Suprapubic skin (tissue), 4 donors: ENCODE data around the gene ADGRD2. TPM values are rescaled to one million over a fixed set of nuclear protein-coding genes. Genes with fewer than 3 reads are reported as not detected.

ENCODE experiments used
- DNase-seq, 2 donors: peaks; one replicate each; pipeline ENCODE4 v3.0.0-alpha.2; 2019; ENCODE audit warnings: low spot score in 2 of 2
- H3K27ac ChIP-seq: fragments of 200-600 bp; sonication (generic); one replicate; pipeline ENCODE4 v1.5.1; 2019
- H3K27me3 ChIP-seq: fragments of 200-600 bp; sonication (generic); one replicate; pipeline ENCODE4 v1.5.1; 2019
- H3K36me3 ChIP-seq: fragments of 200-600 bp; sonication (generic); one replicate; pipeline ENCODE4 v1.5.1; 2019
- H3K4me1 ChIP-seq: fragments of 200-600 bp; sonication (generic); one replicate; pipeline ENCODE4 v1.5.1; 2019
- H3K4me3 ChIP-seq: fragments of 200-600 bp; sonication (generic); one replicate; pipeline ENCODE4 v1.5.1; 2019; ENCODE audit warnings: mild to moderate bottlenecking
- H3K9me3 ChIP-seq: fragments of 200-600 bp; sonication (generic); one replicate; pipeline ENCODE4 v1.5.1; 2019
- CTCF ChIP-seq, 2 donors: fragments of 200-600 bp in 1 of 2; fragments of 450-650 bp in 1 of 2; sonication (generic) in 1 of 2; IDR thresholded peaks; one replicate each; pipeline ENCODE4 v1.5.1; 2016 to 2019; ENCODE audit warnings: antibody characterized with exemption in 2 of 2, mild to moderate bottlenecking in 1 of 2, moderate library complexity in 1 of 2
- EP300 ChIP-seq: sonication (generic); formaldehyde crosslinking; IDR thresholded peaks from one replicate; pipeline ENCODE4 v1.6.1; 2017; ENCODE audit warnings: antibody characterized with exemption
- POLR2A ChIP-seq, 2 donors: fragments of 450-650 bp; IDR thresholded peaks; one replicate each; pipeline ENCODE4 v1.6.1; 2017; ENCODE audit warnings: antibody characterized with exemption in 2 of 2, mild to moderate bottlenecking in 2 of 2, moderate library complexity in 2 of 2
- POLR2AphosphoS5 ChIP-seq, 3 donors: sonication (generic); formaldehyde crosslinking; IDR thresholded peaks; one replicate each; pipeline ENCODE4 v1.6.1; 2017; ENCODE audit warnings: antibody characterized with exemption in 3 of 3
- WGBS: methylation state at CpG from one replicate; pipeline ENCODE4 v1.1.5; 2018; 5-methylcytosine and 5-hydroxymethylcytosine counted together
- total RNA-seq, 4 donors: library from RNA; depleted of rRNA; stranded (reverse); fragments of >200 nt; gene quantifications; one replicate each; pipeline ENCODE4 v1.1.0, GENCODE V29; 2016

The ADGRD2 gene
- total RNA-seq, 4 donors from 2014 or later = 0.31 to 7.7 TPM; not detected in 2

GRCh38 chr9:124522121-124523098 is 72.2 kb downstream of the ADGRD2 start:
- no peak for TF ChIP-seq POLR2A (IDR thresholded peaks at IDR 0.05)
- no peak for TF ChIP-seq POLR2AphosphoS5 (IDR thresholded peaks at IDR 0.05)
- TF ChIP-seq EP300 = no peak
- no peak for TF ChIP-seq CTCF (IDR thresholded peaks at IDR 0.05)
- Histone ChIP-seq H3K36me3 (peaks cover 11% of the 10 kb centered on the region), H3K27me3 (no peaks in the 10 kb centered on the region), H3K27ac (no peak overlapping the region), H3K4me1 (no peaks in the 10 kb centered on the region), H3K4me3 (no peak overlapping the region), H3K9me3 (no peaks in the 10 kb centered on the region)
- no peak for DNase-seq
- 87% methylated on average over 7 of the region's 7 CpGs for WGBS

GRCh38 chr9:124526174-124526573 is 75.9 kb downstream of the ADGRD2 start:
- H3K9me3 ChIP-seq = no peaks in the 10 kb centered on the region
- 89% methylated on average over 2 of the region's 2 CpGs for WGBS
- no peaks in the 10 kb centered on the region for H3K4me1 ChIP-seq
- no peaks in the 10 kb centered on the region for H3K27me3 ChIP-seq
- DNase-seq = no peak
- no peak overlapping the region for H3K4me3 ChIP-seq
- H3K27ac ChIP-seq = no peak overlapping the region
- TF ChIP-seq CTCF (IDR thresholded peaks at IDR 0.05) = no peak
- TF ChIP-seq POLR2A (IDR thresholded peaks at IDR 0.05) = no peak
- TF ChIP-seq EP300 = no peak
- TF ChIP-seq POLR2AphosphoS5 (IDR thresholded peaks at IDR 0.05) = no peak
- peaks cover 11% of the 10 kb centered on the region for H3K36me3 ChIP-seq

GRCh38 chr9:124527781-124528180 is 77.5 kb downstream of the ADGRD2 start:
- WGBS = 86% methylated on average over 3 of the region's 3 CpGs
- TF ChIP-seq CTCF (IDR thresholded peaks at IDR 0.05) (no peak), POLR2AphosphoS5 (IDR thresholded peaks at IDR 0.05) (no peak), EP300 (no peak), POLR2A (IDR thresholded peaks at IDR 0.05) (no peak)
- H3K36me3 ChIP-seq = peaks cover 7% of the 10 kb centered on the region
- H3K9me3 ChIP-seq = no peaks in the 10 kb centered on the region
- DNase-seq = no peak
- H3K27ac ChIP-seq = no peak overlapping the region
- no peaks in the 10 kb centered on the region for H3K4me1 ChIP-seq
- H3K27me3 ChIP-seq = no peaks in the 10 kb centered on the region
- no peak overlapping the region for H3K4me3 ChIP-seq

Other genes starting within 250 kb of the ADGRD2 start
- gene NEK6, start 192.5 kb upstream of the ADGRD2 start, total RNA-seq = 10 to 100 TPM in 2 of 4 donors, 1 to 10 TPM in 2; 5.4 to 17.5 (median 10.6) TPM
- gene PSMB7, start 35.0 kb upstream of the ADGRD2 start, total RNA-seq = 100 to 1,000 TPM; 125 to 226 (median 176) TPM
- gene NR5A1, start 56.9 kb downstream of the ADGRD2 start, total RNA-seq = not detected